Kidney tubule cell (primary cell): ENCODE data around the gene VSTM2B.
"Not testable (repeated sequence)": the region's sequence is repeated elsewhere in the genome, so short reads cannot be mapped to it uniquely, and the experiment has no call there.

Source experiments
- DNase-seq: peaks from one replicate; pipeline ENCODE4 v3.0.0-alpha.2; 2018; ENCODE audit warnings: low spot score

The VSTM2B gene

GRCh38 chr19:29530540-29531457 is 5.0 kb downstream of the VSTM2B start:
- no peak for DNase-seq

GRCh38 chr19:29531458-29532025 is 5.7 kb downstream of the VSTM2B start:
- no peak for DNase-seq

- DNase-seq = no peak
These were observed 6.3 kb downstream of the VSTM2B start for GRCh38 chr19:29532097-29532496.

GRCh38 chr19:29532956-29533355 is 7.2 kb downstream of the VSTM2B start:
- no peak for DNase-seq

GRCh38 chr19:29533578-29534544 is 8.1 kb downstream of the VSTM2B start:
- no peak for DNase-seq

- no peak for DNase-seq
These were observed 9.5 kb downstream of the VSTM2B start for GRCh38 chr19:29535214-29535831.

- no peak for DNase-seq
These were observed 10.3 kb downstream of the VSTM2B start for GRCh38 chr19:29535984-29536508.

GRCh38 chr19:29537181-29537580 is 11.4 kb downstream of the VSTM2B start:
- no peak for DNase-seq

GRCh38 chr19:29537601-29538000 is 11.8 kb downstream of the VSTM2B start:
- DNase-seq = no peak

- no peak for DNase-seq
These were observed 12.4 kb downstream of the VSTM2B start for GRCh38 chr19:29538146-29538545.

GRCh38 chr19:29538651-29539050 is 12.9 kb downstream of the VSTM2B start:
- no peak for DNase-seq

- DNase-seq = no peak
These were observed 13.3 kb downstream of the VSTM2B start for GRCh38 chr19:29539131-29539530.

GRCh38 chr19:29539670-29540069 is 13.9 kb downstream of the VSTM2B start:
- DNase-seq = no peak

GRCh38 chr19:29540114-29540513 is 14.3 kb downstream of the VSTM2B start:
- no peak for DNase-seq

- no peak for DNase-seq
These were observed 15.9 kb downstream of the VSTM2B start for GRCh38 chr19:29541473-29542253.

- DNase-seq = no peak
These were observed 16.5 kb downstream of the VSTM2B start for GRCh38 chr19:29542327-29542726.

GRCh38 chr19:29542776-29543175 is 17.0 kb downstream of the VSTM2B start:
- DNase-seq = no peak

GRCh38 chr19:29543381-29543780 is 17.6 kb downstream of the VSTM2B start:
- DNase-seq = no peak

GRCh38 chr19:29544656-29545360 is 19.0 kb downstream of the VSTM2B start:
- no peak for DNase-seq

- DNase-seq = not testable (repeated sequence)
These were observed 19.7 kb downstream of the VSTM2B start for GRCh38 chr19:29545447-29545846.
